ENCODE measurements around the gene ZNF718.
A peak's percentile ranks its signal among the peaks of the same experiment; 100 is the strongest.

ZNF718 gene

DNA sequence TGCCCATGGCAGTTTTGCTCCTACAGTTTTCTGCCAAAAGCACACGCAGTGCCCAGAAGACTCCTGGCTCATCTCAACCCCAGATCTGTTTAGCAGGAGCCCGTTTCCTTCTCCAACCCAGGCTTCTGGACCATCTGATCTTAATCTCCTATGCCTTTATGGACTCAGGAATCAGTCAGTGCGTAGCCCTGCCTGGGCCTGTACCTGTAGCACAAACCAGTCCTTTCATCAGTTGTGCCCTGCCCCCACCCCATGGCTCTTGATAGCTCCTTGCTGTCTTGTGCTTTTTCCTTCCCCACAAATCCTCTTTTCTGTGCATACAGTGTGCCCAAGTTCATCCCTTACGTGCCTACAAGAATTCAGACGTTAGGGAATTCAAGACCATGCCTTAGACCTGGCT, 1.5 kb downstream of the ZNF718 start:
- H3K27ac ChIP-seq (ENCODE audit: low read length), result peak overlapping the region; percentile 92
- H3K4me2 ChIP-seq (ENCODE audit: insufficient read depth, low read length), result peak overlapping the region; percentile 55
- H2AFZ ChIP-seq (ENCODE audit: low read depth, low read length), result no peak overlapping the region
- DNase-seq (no peak), ATAC-seq (ENCODE audit: insufficient read depth, low read depth) (no peak)
- TF ChIP-seq, protein P1, sequence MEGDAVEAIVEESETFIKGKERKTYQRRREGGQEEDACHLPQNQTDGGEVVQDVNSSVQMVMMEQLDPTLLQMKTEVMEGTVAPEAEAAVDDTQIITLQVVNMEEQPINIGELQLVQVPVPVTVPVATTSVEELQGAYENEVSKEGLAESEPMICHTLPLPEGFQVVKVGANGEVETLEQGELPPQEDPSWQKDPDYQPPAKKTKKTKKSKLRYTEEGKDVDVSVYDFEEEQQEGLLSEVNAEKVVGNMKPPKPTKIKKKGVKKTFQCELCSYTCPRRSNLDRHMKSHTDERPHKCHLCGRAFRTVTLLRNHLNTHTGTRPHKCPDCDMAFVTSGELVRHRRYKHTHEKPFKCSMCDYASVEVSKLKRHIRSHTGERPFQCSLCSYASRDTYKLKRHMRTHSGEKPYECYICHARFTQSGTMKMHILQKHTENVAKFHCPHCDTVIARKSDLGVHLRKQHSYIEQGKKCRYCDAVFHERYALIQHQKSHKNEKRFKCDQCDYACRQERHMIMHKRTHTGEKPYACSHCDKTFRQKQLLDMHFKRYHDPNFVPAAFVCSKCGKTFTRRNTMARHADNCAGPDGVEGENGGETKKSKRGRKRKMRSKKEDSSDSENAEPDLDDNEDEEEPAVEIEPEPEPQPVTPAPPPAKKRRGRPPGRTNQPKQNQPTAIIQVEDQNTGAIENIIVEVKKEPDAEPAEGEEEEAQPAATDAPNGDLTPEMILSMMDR (IDR thresholded peaks at IDR 0.05; ENCODE audit: borderline replicate concordance, extremely low read depth, low read length, poor library complexity, severe bottlenecking), result no peak
- no peak for TF ChIP-seq EZH2 (IDR thresholded peaks at IDR 0.05; ENCODE audit: borderline replicate concordance, low read depth, low read length, severe bottlenecking)
- H3K27me3 ChIP-seq (ENCODE audit: insufficient read depth, low read length, poor library complexity), result no peaks in the 10 kb centered on the region
- H3K79me2 ChIP-seq (ENCODE audit: insufficient read depth, low read length), result peaks cover 35% of the 10 kb centered on the region
- peak overlapping the region; percentile 68 for H3K9ac ChIP-seq (ENCODE audit: low read depth, low read length)
- peaks cover 36% of the 10 kb centered on the region for H3K4me1 ChIP-seq (ENCODE audit: insufficient read depth, low read length)
- peak overlapping the region; percentile 10 to 62; a peak in 3 of 4 replicates for H3K4me3 ChIP-seq (ENCODE audit: low read depth in 1 of 2, low read length in 2 of 2)
- H3K9me3 ChIP-seq (ENCODE audit: insufficient read depth, low read length, severe bottlenecking), result peaks cover 50% of the 10 kb centered on the region
- peaks cover 36% of the 10 kb centered on the region for H3K36me3 ChIP-seq (ENCODE audit: insufficient read depth, low read length)
- H4K20me1 ChIP-seq (ENCODE audit: insufficient read depth, low read length), result no peaks in the 10 kb centered on the region

DNA sequence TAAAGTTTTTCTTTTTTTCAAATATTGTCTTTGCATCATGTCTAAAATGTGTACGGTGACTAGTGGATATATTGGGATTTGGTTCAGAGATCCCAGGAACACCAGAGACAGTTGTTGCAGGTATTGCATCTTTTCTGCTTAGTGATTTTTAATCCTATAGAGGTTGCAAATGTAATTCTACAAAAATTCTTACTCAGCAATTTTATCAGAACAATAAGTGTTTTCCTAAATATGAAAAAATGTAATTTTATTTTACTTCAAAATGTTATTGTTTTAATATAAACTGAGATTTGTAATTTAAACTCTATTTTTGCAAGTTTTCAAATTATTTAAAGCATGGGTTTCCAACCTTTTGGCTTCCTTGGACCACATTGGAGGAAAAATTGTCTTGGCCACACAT, 8.2 kb downstream of the ZNF718 start:
- Histone ChIP-seq H3K9me3 (ENCODE audit: insufficient read depth, low read length, severe bottlenecking) (peaks cover 40% of the 10 kb centered on the region), H3K4me3 (ENCODE audit: low read depth in 1 of 2, low read length in 2 of 2) (no peak overlapping the region), H3K36me3 (ENCODE audit: insufficient read depth, low read length) (peaks cover 43% of the 10 kb centered on the region), H3K27ac (ENCODE audit: low read length) (no peak overlapping the region), H2AFZ (ENCODE audit: low read depth, low read length) (no peak overlapping the region), H3K27me3 (ENCODE audit: insufficient read depth, low read length, poor library complexity) (no peaks in the 10 kb centered on the region), H3K4me1 (ENCODE audit: insufficient read depth, low read length) (peaks cover 4% of the 10 kb centered on the region; the same call in 1 of the 2 replicates), H3K79me2 (ENCODE audit: insufficient read depth, low read length) (peaks cover 42% of the 10 kb centered on the region), H3K4me2 (ENCODE audit: insufficient read depth, low read length) (no peak overlapping the region), H4K20me1 (ENCODE audit: insufficient read depth, low read length) (no peaks in the 10 kb centered on the region), H3K9ac (ENCODE audit: low read depth, low read length) (no peak overlapping the region)
- DNase-seq (no peak), ATAC-seq (ENCODE audit: insufficient read depth, low read depth) (no peak)
- TF ChIP-seq, protein P1 (IDR thresholded peaks at IDR 0.05; ENCODE audit: borderline replicate concordance, extremely low read depth, low read length, poor library complexity, severe bottlenecking), result no peak
- TF ChIP-seq EZH2 (IDR thresholded peaks at IDR 0.05; ENCODE audit: borderline replicate concordance, low read depth, low read length, severe bottlenecking), result no peak

DNA sequence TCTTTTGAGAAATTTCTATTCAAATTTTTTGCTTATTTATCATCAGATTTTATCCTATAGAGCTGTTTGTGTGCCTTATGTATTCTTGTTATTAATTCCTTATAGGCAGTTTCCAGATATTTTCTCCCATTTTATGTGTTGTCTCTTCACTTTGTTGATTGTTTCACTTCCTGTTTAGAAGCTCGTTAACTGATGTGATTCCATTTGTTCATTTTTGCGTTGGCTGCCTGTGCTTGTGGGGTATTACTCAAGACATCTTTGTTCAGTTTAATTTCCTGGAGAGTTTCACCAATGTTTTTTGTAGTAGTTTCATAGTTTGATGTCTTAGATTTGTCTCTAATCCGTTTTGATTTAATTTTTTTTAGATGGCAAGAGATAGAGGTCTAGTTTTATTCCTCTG, 14.6 kb downstream of the ZNF718 start:
- Histone ChIP-seq H3K27ac (ENCODE audit: low read length) (no peak overlapping the region), H4K20me1 (ENCODE audit: insufficient read depth, low read length) (no peaks in the 10 kb centered on the region), H2AFZ (ENCODE audit: low read depth, low read length) (no peak overlapping the region), H3K4me1 (ENCODE audit: insufficient read depth, low read length) (peaks cover 4% of the 10 kb centered on the region; the same call in 1 of the 2 replicates), H3K4me3 (ENCODE audit: low read depth in 1 of 2, low read length in 2 of 2) (no peak overlapping the region), H3K4me2 (ENCODE audit: insufficient read depth, low read length) (no peak overlapping the region), H3K36me3 (ENCODE audit: insufficient read depth, low read length) (peaks cover 85% of the 10 kb centered on the region), H3K79me2 (ENCODE audit: insufficient read depth, low read length) (peaks cover 80% of the 10 kb centered on the region), H3K9ac (ENCODE audit: low read depth, low read length) (no peak overlapping the region), H3K27me3 (ENCODE audit: insufficient read depth, low read length, poor library complexity) (no peaks in the 10 kb centered on the region), H3K9me3 (ENCODE audit: insufficient read depth, low read length, severe bottlenecking) (peaks cover 74% of the 10 kb centered on the region)
- DNase-seq (no peak), ATAC-seq (ENCODE audit: insufficient read depth, low read depth) (no peak)
- no peak for TF ChIP-seq EZH2 (IDR thresholded peaks at IDR 0.05; ENCODE audit: borderline replicate concordance, low read depth, low read length, severe bottlenecking)
- TF ChIP-seq, protein P1 (IDR thresholded peaks at IDR 0.05; ENCODE audit: borderline replicate concordance, extremely low read depth, low read length, poor library complexity, severe bottlenecking), result no peak

DNA sequence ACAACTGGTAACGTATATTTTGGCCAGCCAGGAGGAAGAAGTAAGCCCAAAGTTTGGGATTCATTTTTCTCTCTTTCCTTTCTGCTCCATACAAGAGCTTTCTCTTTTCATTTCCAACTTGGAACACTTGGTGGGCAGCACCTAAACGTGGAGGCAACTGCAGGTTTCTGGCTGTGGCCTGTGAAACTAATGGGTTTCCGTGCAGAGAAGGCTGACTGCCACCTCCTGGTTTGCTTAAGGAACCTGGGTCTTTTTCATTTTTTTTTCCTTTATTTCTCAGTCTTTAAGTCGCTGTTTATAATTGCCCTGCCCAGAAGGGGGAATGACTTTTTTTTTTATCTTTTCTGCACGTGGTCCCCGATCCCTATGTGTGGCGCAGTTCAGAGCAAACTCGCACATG, 15.4 kb downstream of the ZNF718 start:
- Histone ChIP-seq H3K4me3 (ENCODE audit: low read depth in 1 of 2, low read length in 2 of 2) (no peak overlapping the region), H3K9ac (ENCODE audit: low read depth, low read length) (no peak overlapping the region), H3K36me3 (ENCODE audit: insufficient read depth, low read length) (peaks cover 81% of the 10 kb centered on the region), H2AFZ (ENCODE audit: low read depth, low read length) (no peak overlapping the region), H3K79me2 (ENCODE audit: insufficient read depth, low read length) (peaks cover 78% of the 10 kb centered on the region), H3K4me2 (ENCODE audit: insufficient read depth, low read length) (no peak overlapping the region), H3K27me3 (ENCODE audit: insufficient read depth, low read length, poor library complexity) (no peaks in the 10 kb centered on the region), H3K9me3 (ENCODE audit: insufficient read depth, low read length, severe bottlenecking) (peaks cover 72% of the 10 kb centered on the region), H4K20me1 (ENCODE audit: insufficient read depth, low read length) (no peaks in the 10 kb centered on the region), H3K4me1 (ENCODE audit: insufficient read depth, low read length) (peaks cover 4% of the 10 kb centered on the region; the same call in 1 of the 2 replicates), H3K27ac (ENCODE audit: low read length) (no peak overlapping the region)
- ATAC-seq (ENCODE audit: insufficient read depth, low read depth) (no peak), DNase-seq (no peak)
- TF ChIP-seq, protein P1 (IDR thresholded peaks at IDR 0.05; ENCODE audit: borderline replicate concordance, extremely low read depth, low read length, poor library complexity, severe bottlenecking), result peak; percentile 8
- no peak for TF ChIP-seq EZH2 (IDR thresholded peaks at IDR 0.05; ENCODE audit: borderline replicate concordance, low read depth, low read length, severe bottlenecking)

Data from DND-41 (cell line).